ENCODE results near the gene NEK7. TPM values are rescaled to one million over a fixed set of nuclear protein-coding genes. Genes with fewer than 3 reads are reported as not detected.
A peak's percentile ranks its signal among the peaks of the same experiment; 100 is the strongest.
"Not testable (repeated sequence)": the region's sequence is repeated elsewhere in the genome, so short reads cannot be mapped to it uniquely, and the experiment has no call there.

Gene NEK7
- total RNA-seq, result 54.1 TPM

DNA sequence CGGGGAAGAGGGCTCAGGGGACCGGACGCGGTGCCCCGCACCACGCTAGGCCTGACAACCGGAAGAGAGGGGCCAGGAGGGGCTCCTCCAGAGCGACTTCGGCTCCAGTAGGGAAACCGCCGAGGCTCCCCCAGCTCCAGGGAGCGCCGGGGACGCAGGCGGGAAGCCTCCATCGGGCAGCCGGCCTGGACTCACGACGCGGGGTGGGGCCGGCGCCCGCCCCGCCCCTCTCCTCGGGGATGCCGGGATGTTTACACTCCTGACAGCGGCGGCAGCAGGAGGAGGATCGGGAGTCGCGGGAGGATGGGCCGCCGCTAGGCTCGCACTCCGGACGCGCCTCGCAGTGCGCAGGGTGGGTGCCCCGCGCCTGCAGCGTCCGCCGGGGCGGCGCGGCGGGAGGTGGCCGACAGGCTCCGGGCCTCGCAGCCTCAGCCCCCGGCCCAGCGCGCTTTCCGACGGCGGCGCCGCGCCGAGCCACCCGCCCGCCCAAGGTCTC lies at the start of gene NEK7:
Gene NEK7 (plus strand): TSS at position 254 of the 496 bp plus-strand sequence. CDS start 75,583 bp downstream, outside the sequence.
- DNase-seq (ENCODE audit: low spot score), result peak; percentile 85

DNA sequence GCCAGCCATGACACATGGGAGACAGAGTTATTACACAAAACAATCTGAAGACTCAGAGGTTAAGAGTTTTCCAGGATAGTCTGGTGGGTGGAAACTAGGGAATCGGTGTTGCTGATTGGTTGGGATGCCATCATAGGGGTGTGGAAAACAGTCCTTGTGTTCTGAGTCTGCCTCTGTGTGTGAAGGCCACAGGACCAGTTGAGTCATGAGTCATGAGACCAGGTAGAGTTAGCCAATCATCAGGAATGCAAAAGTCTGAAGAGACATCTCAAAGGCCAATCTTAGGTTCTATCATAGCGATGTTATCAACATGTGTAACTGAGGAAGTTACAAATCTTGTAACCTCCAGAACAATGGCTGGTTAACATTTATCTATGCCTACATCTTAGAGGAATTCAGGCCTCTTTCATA lies 49.7 kb upstream of the NEK7 start:
- no peak for DNase-seq (ENCODE audit: low spot score)

DNA sequence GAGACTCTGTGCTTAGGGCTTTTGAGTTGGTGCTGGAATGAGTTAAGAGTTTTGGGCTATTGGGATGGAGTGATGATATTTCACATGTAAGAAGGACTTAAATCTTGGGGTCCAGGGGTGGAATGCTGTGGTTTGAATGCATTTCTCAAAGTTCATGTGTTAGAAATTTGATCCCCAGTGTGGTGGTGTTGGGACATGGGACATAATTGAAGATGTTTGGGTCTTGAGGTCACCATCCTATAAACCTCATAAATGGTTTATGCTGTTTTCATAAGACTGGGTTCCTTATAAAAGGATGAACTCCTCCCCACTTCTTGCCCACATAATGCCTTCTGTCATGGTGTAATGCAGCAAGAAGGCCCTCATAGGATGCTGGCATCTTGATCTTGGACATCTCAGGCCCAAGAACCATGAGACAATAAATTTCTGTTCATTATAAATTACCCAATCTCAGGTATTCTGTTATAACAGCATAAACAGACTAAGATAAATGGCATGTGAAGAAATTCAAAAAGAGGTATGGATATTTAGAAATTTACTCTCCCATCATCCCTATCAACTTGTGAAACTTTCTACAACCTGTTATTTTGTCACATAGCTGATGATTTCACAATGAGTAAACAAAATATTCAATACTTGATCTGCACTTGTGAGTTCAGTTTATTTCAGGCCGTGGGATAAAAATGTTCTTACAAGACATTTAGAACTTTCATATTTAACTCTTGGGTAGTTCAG lies 48.0 kb upstream of the NEK7 start:
- no peak for DNase-seq (ENCODE audit: low spot score)

DNA sequence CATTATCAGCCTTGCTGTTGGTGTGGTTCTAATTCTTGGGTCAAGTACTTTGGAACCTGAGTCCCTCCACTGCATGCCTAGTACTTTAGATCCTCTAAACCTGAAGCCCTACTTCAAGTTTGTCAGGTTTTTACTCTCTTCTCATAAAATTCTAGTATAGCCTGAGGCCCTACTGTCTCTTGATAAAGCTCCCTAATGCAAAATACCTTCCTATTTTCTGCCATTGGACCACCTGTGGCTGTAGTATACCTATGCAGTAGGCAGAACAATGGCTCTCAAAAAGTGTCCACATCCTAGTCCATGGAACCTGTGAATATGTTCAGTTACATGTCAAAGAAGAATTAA lies 47.5 kb upstream of the NEK7 start:
- DNase-seq (ENCODE audit: low spot score), result no peak

DNA sequence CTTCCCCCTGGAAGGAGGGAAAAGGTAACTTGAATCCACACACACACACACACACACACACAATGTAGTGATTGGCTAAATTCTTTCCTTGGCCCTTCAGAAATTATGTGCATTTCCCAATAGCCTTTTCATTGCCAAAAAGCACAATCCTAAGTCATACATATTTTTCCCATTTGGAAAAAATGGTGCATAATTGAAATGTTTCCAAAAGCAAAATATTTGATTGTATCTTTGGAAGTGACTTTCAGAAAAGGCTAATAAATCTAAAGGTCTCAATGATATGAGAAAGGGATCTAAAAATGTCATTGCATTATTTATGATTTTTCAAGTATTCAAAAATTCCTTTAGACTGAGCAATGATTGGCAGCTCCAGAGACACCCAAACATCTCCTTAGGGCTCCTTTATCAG lies 43.5 kb upstream of the NEK7 start:
- no peak for DNase-seq (ENCODE audit: low spot score)

DNA sequence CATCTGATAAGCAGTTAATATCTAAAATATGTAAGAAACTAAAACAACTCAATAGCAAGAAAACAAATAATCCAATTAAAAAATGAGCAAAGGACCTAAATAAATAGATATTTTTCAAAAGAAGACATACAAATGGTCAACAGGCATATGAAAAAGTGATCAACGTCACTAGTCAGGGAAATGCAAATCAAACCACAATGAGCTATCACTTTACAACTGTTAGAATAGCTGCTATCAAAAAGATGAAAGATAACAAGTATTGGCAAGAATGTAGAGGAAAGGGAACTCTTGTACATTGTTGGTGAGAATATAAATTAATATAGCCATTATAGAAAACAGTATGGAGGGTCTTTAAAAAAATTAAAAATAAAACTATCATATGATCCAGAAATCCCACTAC lies 40.7 kb upstream of the NEK7 start:
- no peak for DNase-seq (ENCODE audit: low spot score)

DNA sequence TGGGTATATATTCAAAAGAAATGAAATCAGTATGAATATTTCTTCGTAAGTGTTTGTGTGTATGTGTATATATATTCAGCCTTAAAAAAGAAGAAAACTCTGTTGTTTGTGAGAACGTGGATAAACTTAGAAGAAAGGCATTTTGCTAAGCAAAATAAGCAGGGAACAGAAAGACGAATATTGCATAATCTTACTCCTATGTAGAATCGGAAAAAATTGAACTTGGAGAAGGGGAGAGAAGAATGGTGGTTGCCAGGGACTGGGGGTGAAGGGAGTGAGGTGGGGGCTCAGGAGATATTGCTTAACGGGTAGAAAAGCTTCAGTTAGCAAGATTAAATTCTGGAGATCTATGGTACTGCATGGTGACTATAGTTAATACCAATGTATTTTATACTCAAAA lies 40.3 kb upstream of the NEK7 start:
- DNase-seq (ENCODE audit: low spot score), result no peak

DNA sequence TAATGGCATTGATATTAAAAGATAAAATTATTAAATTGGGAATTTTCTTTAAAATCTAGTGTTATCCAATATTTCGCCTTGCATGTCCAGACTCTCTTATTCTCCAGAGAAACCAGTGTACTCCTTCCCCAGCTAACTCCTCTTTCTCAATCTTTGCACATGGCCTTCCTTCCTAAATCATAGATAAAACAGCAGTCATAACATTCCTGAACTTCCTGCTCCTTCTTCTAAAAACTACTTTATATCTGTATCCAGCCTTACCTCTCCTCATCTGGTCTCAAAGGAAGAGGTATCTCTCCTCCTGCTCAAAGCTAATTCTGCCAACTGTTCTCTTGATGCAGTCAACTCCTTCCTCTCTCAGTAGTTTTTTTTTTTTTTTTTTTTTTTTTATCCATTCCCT lies 39.5 kb upstream of the NEK7 start:
- no peak for DNase-seq (ENCODE audit: low spot score)

DNA sequence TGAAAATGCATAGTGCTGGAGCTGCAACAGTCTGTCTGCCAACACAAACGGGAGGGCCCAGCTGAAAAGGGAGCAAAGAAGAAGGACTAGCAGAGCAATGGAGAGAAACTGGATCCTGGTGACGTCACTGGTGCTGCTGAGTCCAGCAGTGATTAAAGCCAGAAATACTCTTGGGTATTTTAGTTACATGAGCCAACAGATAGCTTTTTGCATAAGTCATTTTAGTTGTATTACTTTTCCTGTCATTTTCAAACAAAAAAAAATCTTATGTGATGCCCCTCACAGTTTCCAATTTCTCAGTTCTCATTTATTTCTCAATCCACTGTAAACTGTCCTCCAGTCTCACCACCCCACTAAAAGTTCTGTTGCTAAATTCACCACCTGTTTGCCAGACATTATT lies 38.7 kb upstream of the NEK7 start:
- peak; percentile 64 for DNase-seq (ENCODE audit: low spot score)

DNA sequence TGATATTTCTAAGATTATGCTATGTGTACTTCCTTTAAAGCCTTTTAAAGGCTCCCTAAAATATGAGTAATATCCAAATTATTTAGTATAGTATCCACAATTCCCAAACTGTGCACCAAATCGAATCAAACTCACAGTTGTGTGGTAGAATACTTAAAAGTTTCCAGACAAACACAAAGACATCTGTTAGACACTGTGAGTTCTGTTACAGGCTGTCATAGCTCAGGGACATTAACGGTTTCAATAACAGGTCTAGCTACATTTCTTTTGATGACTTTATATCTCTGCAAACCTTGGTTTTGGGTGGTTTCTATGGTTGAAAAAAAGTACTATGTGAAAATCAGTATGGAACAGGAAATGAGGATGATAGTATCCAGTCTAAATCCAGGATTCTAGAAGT lies 36.9 kb upstream of the NEK7 start:
- no peak for DNase-seq (ENCODE audit: low spot score)

DNA sequence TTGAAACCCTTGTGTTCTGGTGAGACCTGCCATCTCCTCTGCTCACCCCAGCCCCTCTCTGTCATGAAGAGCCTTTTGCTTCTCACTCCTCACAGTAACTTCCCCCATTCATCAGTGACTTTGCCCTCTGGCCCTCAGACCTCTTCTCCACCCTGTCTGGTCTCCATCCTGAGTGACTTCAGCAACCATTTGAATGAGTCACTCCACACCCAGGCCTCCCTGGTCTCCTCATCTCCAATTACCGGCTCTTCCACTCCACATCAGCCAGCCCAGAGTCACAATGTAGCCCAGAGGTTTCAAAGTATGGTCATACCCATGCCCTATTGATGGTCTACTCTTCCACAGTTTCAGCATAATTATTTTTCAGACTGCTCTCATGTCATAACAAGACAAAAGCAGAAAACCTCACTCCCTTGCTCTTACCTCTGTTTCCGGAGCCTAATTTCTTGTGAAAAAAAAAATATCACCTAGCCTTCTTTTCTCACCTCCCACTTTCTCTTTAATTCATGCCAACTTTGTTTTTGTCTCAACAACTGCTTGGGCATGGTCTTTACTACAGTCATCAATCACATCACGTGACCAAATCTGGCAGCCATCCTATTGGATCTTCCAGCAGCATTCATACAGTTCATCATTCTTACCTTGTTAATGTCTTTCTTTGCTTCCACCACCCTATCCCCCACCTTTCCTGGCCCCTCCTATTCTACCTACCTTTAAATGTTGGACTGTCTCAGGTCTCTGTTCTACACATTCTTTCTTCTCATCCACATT lies 35.6 kb upstream of the NEK7 start:
- DNase-seq (ENCODE audit: low spot score), result no peak

DNA sequence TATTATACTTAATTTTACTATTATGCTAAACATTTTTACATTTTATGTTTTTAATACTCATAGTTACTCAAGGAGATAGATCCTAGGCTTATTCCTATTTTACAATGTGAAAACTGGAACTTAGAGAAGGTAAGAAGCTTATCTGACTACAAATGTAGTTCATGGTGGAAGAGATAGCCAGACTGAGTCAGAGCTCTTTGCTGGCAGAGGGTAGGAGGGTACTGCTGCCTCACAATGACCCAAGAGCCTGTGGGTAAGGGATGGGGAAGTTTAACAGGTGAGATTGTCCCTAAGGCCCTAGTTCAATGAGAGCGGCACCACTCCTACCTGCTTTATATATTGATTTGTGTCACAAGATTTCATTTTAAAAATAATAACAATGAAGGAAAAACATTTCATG lies 34.1 kb upstream of the NEK7 start:
- no peak for DNase-seq (ENCODE audit: low spot score)

DNA sequence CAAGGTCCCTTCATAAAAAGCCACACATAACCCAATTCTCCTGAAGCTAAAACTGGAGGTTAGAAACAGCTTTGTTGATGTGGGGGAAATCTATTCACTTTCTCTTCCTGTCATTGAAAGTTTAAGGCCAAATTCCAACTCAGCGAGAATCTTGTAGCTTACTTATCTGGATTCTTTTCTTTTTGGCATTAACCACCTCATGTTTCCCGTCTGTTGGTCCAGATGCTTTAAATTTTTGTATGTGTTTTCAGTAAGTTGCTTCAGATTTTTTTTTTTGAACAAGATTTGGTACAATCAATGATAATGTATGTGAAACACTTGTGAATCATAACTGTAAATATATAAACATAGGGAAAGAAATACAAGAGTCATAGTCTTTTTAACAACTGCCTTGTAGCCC lies 33.7 kb upstream of the NEK7 start:
- DNase-seq (ENCODE audit: low spot score), result no peak

DNA sequence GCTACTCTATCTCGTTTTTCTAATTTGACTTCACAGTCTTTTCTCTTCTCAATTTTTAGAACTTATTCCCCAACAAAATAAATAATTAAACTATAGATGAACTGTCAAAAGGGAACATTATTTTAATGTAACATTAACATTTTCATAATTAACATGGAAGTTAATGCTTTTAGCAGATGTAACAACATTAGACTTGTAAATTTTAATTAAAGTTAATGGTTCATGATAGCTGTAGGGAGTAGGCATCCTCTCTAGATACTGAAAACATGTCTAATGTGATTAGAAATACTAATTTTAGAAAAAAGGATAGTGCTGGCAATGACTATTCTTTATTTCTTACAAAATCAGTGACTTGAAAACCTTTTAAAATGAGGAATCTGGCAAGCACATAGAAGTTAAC lies 32.1 kb upstream of the NEK7 start:
- no peak for DNase-seq (ENCODE audit: low spot score)

DNA sequence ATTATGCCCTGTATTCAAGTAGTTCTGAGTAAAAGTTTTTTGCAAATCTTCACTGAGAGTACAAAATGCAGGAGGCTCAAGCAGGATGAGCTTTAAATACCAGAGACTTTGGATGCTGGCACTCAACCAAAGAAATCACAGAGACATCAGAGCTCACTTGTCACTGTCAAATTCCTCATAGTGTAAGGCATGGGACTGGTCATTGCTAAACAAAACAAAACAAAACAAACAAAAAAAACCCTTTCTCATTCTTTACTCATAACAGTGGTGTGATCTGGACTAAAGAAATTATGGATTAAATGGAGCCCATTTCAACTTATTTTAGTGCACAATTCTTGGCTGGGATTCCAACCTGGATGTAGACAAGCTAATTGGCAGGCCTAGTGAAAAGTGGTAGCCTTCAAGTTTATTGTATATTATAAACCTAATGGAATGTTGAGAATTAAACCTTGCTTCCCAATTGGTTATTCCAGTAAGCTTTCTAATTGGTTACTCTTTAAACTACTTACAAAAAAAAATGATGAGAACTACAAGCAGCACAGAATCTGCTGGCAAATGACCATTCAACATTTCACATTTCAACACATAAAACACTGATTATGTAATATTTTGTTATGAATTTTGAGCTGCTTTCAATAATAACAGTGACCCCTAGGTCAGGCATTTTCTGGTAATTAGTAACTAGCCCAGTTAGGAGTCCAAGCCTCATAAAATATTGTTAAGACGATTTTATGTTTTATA lies 30.6 kb upstream of the NEK7 start:
- no peak for DNase-seq (ENCODE audit: low spot score)

DNA sequence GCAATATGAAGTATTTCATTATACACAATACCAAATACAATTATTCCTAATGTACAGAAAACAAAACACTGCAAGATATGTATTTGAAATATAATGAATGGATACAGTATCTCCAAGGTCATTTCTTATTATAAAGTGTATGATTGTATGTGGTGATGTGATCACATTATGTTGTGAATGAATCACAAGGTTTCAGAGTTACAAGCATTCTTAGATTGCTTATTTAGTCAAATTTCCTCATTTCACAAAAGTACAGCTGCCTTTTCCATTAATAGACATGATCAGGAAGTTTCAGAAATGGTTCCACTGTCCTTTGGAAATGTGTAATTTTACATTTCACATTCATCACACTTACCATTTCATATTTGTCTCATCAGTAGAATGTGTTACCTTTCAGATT lies 28.3 kb upstream of the NEK7 start:
- no peak for DNase-seq (ENCODE audit: low spot score)

DNA sequence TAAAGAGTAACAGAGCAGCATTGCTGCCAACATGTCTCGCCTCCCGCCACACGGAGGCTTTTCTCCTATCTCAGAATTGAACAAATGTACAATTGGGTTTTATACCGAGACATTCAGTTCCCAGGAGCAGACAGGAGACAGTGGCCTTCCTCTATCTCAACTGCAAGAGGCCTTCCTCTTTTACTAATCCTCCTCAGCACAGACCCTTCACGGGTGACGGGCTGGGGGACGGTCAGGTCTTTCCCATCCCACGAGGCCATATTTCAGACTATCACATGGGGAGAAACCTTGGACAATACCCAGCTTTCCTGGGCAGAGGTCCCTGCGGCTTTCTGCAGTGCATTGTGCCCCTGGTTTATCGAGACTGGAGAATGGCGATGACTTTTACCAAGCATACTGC lies 26.7 kb upstream of the NEK7 start:
- not testable (repeated sequence) for DNase-seq (ENCODE audit: low spot score)

DNA sequence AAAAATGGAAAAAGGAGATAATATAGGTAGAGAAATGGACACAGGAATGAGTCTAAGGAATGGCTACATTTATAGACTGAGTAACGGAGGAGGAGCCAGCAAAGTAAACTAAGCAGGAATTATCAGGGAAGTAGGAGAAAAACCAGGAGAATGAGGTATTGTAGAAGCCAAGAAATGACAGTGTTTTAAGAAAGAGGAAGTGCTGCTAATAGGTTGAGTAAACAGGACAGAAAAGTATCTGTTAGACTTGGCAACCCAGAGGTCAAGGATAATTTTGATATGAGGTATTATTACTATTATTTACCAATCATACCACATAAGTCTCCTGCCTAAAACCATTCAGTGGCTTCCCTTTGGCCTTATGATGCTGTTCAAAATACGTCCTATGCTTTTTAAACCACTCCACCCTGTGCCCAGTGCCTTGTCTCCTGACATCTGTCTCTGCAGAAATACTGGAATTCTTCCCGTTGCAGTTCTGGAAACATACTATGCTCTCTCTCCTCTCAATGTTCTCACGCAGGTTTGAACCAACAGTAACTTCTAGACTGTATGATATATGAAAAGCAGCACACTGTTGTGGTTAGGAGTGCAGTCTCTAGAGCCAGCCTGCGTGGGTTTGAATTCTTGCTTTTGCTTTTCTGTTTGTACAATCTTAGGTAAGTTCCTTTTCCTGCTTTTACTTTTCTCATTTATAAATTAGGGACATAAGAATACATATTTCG lies 24.6 kb upstream of the NEK7 start:
- no peak for DNase-seq (ENCODE audit: low spot score)

DNA sequence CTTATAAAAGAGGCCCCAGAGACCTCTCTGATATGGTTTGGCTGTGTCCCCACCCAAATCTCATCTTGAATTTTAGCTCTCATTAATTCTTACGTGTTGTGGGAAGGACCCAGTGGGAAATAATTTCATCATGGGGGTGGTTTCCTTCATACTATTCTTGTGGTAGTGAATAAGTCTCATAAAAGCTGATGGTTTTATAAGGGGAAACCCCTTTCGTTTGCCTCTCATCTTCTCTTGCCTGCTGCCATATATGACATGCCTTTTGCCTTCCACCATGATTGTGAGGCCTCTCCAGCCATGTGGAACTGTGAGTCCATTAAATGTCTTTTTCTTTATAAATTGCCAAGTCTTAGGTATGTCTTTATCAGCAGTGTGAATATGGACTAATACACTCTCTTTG lies 22.5 kb upstream of the NEK7 start:
- DNase-seq (ENCODE audit: low spot score), result no peak

DNA sequence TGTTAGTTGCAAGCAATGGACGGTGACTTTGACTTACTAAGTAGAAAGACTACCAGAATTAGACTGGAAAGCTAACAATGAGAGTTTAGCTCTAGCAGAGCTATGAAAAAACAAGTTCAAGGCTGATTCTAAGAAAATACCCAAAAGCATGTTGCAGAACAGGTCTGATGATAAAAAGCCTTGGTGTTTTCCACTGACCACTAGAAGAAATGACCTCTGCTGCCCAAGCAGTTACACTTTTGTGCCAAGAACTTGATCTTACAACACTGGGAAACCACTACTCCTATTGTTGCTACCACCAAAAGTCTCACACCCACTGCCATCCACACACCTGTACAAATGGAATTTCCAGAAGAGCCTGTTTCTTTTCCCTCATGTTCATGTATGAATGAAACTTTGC lies 21.4 kb upstream of the NEK7 start:
- no peak for DNase-seq (ENCODE audit: low spot score)

DNA sequence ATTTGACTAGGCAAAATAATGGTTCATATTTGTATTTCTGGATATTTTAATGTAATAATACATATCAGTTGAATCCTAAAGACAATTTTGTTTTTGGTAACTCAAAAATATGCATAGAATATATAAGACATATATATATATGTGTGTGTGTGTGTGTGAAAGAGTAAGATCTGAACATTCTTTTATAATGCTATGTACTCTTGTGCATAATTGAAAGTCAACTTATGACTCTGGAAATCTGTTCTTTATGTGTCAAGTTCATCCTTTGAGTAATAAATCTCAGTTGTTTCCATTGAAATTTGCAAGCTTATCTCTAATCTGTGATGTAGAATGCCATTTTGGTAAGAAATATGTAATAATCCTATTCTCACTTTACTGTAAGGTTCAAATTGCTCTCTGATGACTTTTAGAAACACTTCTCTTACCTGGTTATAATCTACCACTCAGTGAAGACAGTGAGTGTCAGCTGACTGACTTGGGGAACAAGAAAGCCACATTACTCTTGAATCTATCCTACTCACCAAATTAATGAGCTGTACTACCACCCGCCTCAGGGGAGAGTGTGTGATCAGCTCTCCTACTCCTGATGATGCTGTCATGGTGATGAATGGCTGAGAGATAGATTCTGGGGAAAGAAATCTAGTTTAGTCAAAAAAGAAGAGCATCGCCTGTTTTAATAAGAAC lies 15.0 kb upstream of the NEK7 start:
- DNase-seq (ENCODE audit: low spot score), result no peak
